OCI-LY1 (cell line): ENCODE data around the gene EPGN.

Experiments
- EZH2 ChIP-seq: fragments of 200-600 bp; sonication (generic), shearing (Covaris generic); IDR thresholded peaks from 2 replicates; pipeline ENCODE4 v1.8.0; 2017; ENCODE audit warnings: borderline replicate concordance, mixed run types, mild to moderate bottlenecking, antibody characterized with exemption, low read length, moderate library complexity, mixed read lengths
- TF ChIP-seq, protein P1 (sequence below): fragments of 200-600 bp; sonication (generic), shearing (Covaris generic); IDR thresholded peaks from 2 replicates; pipeline ENCODE4 v1.5.1; 2017; ENCODE audit warnings: mild to moderate bottlenecking, antibody characterized with exemption, low read length, moderate library complexity, mixed read lengths

DNA sequence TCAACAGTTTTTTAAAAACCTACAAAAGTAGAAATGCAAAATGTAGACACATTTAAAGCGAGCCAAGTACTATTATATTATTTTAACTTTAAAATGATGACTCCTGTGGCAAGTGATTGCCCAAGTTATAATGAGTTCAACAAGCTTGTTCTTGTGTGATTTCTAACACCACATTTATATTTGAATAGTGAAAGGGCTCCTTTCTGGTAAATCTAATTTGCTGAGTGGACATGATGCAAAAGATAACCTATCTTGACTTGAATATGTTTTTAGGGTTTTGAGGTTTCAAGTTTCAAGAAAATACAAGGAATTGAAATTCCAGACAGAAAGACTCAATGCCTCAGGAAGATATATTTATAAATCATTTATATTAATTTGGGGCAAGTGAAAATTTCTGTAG lies 1.1 kb upstream of the EPGN start:
- TF ChIP-seq, protein P1, sequence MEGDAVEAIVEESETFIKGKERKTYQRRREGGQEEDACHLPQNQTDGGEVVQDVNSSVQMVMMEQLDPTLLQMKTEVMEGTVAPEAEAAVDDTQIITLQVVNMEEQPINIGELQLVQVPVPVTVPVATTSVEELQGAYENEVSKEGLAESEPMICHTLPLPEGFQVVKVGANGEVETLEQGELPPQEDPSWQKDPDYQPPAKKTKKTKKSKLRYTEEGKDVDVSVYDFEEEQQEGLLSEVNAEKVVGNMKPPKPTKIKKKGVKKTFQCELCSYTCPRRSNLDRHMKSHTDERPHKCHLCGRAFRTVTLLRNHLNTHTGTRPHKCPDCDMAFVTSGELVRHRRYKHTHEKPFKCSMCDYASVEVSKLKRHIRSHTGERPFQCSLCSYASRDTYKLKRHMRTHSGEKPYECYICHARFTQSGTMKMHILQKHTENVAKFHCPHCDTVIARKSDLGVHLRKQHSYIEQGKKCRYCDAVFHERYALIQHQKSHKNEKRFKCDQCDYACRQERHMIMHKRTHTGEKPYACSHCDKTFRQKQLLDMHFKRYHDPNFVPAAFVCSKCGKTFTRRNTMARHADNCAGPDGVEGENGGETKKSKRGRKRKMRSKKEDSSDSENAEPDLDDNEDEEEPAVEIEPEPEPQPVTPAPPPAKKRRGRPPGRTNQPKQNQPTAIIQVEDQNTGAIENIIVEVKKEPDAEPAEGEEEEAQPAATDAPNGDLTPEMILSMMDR = no peak
- TF ChIP-seq EZH2 = no peak
